ENCODE data around the gene HAVCR1. TPM values are rescaled to one million over a fixed set of nuclear protein-coding genes. Genes with fewer than 3 reads are reported as not detected.
"Not testable (repeated sequence)": the region's sequence is repeated elsewhere in the genome, so short reads cannot be mapped to it uniquely, and the experiment has no call there.

The HAVCR1 gene
- total RNA-seq, 1 donor from 2014 or later = 1.6 TPM

DNA sequence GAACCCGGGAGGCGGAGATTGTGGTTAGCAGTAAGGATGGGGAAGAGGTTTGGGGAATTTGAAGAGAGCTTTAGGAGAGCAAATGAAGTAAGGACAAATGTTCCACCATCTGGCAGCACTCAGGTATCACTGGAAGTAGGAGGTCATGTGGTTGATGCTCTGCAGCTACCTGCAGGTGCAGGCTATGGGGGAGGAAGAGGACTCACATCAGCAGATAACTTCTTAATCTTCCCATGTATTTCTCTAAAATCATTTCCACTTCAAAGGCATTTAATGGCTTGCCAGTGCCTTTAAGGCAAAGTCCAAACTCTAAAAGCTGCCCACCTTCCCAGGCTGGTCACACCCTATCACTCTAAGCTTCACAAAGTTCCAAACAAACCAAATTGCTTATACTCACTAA, 8.1 kb upstream of the HAVCR1 start:
- Mint-ChIP-seq H3K9me3 (no peaks in the 10 kb centered on the region), H3K4me1 (peaks cover 17% of the 10 kb centered on the region), H3K27me3 (no peaks in the 10 kb centered on the region), H3K4me3 (no peak overlapping the region), H3K27ac (no peak overlapping the region), H3K36me3 (ENCODE audit: low read depth) (peaks cover 6% of the 10 kb centered on the region)
- intact Hi-C loops (cut with micrococcal nuclease) = no loop called here
- no peak for DNase-seq

DNA sequence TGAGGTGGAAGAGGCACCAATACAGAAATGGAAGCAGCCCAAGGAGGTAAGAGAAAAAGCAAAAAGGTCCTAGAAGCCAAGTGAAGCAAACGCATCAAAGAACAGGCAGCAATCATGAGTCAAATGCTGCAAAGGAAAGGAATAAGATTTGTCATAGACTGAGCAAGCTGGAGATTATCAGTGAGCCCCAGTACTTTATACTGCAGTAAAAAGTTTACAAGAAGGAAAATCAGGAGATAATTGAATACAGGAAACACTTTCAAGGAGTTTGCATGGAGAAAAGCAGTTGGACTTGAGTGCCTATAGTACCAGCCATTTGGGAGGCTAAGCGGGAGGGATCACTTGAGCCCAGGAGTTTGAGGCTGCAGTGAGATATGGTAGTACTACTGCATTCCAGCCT, 7.2 kb upstream of the HAVCR1 start:
- Mint-ChIP-seq H3K36me3 (ENCODE audit: low read depth) (peaks cover 6% of the 10 kb centered on the region), H3K4me3 (no peak overlapping the region), H3K27ac (no peak overlapping the region), H3K9me3 (no peaks in the 10 kb centered on the region), H3K4me1 (peaks cover 11% of the 10 kb centered on the region), H3K27me3 (no peaks in the 10 kb centered on the region)
- DNase-seq = no peak
- intact Hi-C loops (cut with micrococcal nuclease) = no loop called here

DNA sequence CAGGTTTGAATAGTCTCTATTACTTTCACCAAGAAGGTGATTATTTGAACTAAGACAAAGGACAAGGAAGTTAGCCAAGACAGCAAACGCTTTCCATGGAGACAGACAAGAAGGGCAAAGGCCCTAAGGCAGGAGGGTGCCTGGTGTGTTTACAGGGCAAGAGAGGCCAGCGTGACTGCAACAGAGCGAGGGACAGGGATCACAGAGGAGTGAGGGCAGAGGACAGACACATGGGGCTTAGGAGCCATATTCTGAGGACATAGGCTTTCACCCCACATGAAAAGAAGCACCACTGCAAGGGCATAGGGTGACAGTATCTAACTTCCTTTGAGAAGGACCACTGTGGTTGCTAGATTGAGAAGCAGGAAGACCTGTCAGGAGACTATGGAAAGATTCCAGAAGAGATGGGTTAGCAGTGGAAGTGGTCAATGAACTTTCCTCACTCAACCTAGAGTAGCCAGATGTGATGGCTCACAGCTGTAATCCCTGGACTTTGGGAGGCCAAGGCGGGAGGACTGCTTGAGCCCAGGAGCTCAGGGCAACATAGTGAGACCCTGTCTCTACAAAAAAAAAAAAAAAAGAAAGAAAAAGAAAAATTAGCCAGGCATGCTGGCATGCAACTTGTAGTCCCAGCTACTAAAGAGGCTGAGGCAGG, 5.0 kb upstream of the HAVCR1 start:
- no peak for DNase-seq
- Mint-ChIP-seq H3K27ac (no peak overlapping the region), H3K9me3 (no peaks in the 10 kb centered on the region), H3K27me3 (no peaks in the 10 kb centered on the region), H3K4me1 (peaks cover 13% of the 10 kb centered on the region), H3K36me3 (ENCODE audit: low read depth) (peaks cover 6% of the 10 kb centered on the region), H3K4me3 (no peak overlapping the region)
- intact Hi-C loops (cut with micrococcal nuclease) = no loop called here

DNA sequence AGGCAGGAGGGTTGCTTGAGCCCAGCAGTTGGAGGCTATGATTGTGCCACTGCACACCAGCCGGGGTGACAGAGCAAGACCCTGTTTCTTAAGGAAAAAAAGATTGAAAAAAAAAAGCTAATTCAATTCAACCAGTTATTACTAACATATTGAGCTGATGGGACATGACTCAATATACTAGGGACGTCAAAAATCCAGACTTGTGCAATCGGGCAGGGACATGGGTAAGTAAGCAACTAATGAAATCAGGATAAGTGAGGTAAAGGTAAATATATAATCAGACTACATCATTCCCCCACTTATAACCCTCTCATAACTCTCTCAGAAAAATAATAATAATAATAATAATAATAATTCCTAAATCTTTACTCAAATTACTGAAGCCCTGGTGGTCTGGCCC, 975 bp upstream of the HAVCR1 start:
- no peak overlapping the region for H3K27ac Mint-ChIP-seq
- intact Hi-C loops (cut with micrococcal nuclease) = no loop called here
- H3K9me3 Mint-ChIP-seq = no peaks in the 10 kb centered on the region
- no peak for DNase-seq
- H3K4me3 Mint-ChIP-seq = no peak overlapping the region
- H3K27me3 Mint-ChIP-seq = no peaks in the 10 kb centered on the region
- peaks cover 2% of the 10 kb centered on the region for H3K36me3 Mint-ChIP-seq (ENCODE audit: low read depth)
- H3K4me1 Mint-ChIP-seq = peaks cover 6% of the 10 kb centered on the region

DNA sequence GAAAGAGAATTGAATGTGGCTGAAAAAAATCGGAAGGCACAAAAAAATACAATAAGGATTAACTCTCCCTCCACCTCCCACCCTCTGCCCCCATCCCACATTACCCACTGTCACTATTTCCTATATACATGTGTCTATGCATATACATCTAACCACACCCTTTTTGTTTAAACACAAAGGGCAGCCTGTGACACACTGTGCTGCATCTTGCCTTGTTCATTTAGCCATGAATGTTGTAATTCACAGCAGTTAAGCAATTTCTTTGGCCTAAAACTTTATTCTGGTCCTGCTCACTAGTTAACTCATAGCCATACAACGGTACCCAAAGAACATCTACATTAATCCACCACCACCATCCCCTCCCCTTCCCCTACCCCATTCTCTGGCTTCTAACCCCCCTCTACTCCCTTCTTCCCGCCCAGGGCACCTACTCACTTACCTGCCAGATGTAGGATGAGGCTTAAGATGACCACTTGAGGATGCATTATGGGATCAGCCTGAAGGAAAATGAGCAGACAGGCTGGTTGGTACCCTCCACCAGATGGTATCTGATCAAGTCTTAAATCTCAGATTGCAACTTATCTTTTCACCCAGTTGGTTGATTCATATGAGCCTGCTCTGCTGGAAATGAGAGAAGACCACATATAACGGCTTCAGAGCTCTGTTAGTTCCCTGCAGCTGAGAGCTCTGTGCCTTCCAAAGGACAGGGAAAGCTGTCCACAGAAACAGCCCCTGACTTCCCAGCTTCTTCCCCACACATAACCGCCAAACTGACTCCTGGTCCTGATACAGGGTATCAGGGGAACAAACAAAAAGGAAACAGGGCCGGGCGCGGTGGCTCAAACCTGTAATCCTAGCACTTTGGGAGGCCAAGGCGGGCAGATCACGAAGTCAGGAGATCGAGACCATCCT, 1.2 kb downstream of the HAVCR1 start:
- Mint-ChIP-seq H3K27me3 (no peaks in the 10 kb centered on the region), H3K27ac (no peak overlapping the region), H3K4me1 (peaks cover 6% of the 10 kb centered on the region), H3K36me3 (ENCODE audit: low read depth) (peaks cover 2% of the 10 kb centered on the region), H3K4me3 (no peak overlapping the region), H3K9me3 (no peaks in the 10 kb centered on the region)
- no peak for DNase-seq
- intact Hi-C loops (cut with micrococcal nuclease) = no loop called here

DNA sequence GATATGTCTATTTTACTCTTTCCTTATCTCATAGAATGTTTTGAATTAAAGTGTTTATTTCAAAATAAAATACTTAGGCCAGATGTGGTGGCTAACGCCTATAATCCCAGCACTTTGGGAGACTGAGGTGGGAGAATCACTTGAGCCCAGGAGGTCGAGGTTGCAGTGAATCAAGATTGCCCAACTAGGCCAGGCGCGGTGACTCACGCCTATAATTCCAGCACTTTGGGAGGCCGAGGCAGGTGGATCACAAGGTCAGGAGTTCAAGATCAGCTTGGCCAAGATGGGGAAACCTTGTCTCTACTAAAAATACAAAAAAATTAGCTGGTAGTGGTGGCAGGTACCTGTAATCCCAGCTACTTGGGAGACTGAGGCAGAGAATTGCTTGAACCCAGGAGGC, 2.1 kb downstream of the HAVCR1 start:
- H3K4me3 Mint-ChIP-seq; H3K36me3 Mint-ChIP-seq (ENCODE audit: low read depth); intact Hi-C loops (cut with micrococcal nuclease); H3K27me3 Mint-ChIP-seq; H3K4me1 Mint-ChIP-seq; H3K27ac Mint-ChIP-seq; H3K9me3 Mint-ChIP-seq; DNase-seq: not testable (repeated sequence)

DNA sequence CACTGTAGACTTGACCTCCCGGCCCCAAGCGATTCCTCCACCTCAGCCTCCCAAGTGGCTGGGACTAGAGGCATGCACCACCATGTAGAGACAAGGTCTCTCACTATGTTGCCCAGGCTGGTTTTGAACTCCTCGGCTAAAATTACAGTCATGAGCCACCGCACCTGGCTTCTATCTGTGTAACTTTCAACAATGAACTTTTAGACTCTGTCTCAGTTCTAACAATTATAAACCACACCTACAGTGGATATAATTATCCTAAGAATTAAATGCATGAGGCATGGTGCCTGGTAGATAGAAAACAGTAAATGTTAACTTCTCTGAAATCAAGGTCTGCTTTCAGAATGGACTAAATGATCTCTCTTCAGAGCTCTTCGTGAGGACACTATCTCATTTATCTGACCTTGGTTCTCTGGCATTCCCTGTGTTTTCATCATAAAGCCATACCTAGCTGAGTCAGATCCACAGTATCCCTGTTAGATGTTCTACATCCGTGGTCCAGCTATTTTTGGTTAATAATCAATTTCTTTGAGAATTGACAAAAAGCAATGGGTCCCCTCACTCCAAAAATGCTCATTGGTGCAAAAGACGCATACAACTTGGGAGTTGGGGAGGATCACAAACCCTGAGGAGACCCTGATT, 7.2 kb downstream of the HAVCR1 start:
- intact Hi-C loops (cut with micrococcal nuclease) = no loop called here
- no peak for DNase-seq
- Mint-ChIP-seq H3K27me3 (no peaks in the 10 kb centered on the region), H3K36me3 (ENCODE audit: low read depth) (peaks cover 45% of the 10 kb centered on the region), H3K9me3 (peaks cover 5% of the 10 kb centered on the region), H3K27ac (no peak overlapping the region), H3K4me1 (peaks cover 31% of the 10 kb centered on the region), H3K4me3 (no peak overlapping the region)

DNA sequence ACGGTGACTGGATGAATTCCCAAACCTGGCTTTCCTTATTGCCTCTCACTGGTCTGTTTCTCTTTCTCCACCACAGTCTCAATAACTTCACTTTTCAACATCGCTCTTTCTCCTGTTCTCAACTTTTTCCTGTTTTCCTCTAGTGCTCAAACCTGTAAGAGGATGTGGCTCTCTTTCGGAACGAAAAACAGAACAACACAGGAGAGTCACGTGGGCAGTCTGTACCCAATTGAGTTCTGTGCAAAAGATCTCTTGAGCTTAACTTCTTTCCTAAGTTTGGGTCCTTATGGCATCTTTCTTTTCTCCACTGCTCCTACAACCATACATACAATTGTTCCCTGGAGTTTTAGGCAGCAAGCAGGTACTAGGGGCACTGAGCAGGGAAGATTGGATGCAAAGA, 8.9 kb downstream of the HAVCR1 start:
- Mint-ChIP-seq H3K36me3 (ENCODE audit: low read depth) (peaks cover 51% of the 10 kb centered on the region), H3K4me1 (peaks cover 38% of the 10 kb centered on the region), H3K27me3 (no peaks in the 10 kb centered on the region), H3K4me3 (peak overlapping the region; percentile 75), H3K27ac (peak overlapping the region; percentile 77), H3K9me3 (peaks cover 5% of the 10 kb centered on the region)
- peak; percentile 76 for DNase-seq
- intact Hi-C loops (cut with micrococcal nuclease) = no loop called here

DNA sequence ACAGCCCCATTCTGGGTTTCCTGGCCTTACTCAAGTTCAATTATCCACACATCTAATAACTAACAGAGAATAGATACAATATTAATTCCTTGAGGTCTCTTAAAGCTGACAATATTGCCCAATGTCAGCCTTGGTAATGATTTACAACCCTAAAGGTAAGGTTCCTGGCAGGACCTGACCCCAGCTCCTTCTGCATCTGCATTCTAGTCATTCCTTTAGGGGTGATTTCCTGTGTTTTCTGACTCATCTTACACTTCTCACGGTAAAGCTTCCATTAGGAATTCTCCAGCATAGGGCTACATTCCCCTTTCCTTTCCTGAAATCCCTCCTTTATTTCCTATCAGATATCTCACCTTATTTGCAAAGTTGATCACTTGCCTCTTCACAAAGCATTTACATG, 9.3 kb downstream of the HAVCR1 start:
- Mint-ChIP-seq H3K27me3 (no peaks in the 10 kb centered on the region), H3K4me1 (peaks cover 39% of the 10 kb centered on the region), H3K36me3 (ENCODE audit: low read depth) (peaks cover 51% of the 10 kb centered on the region), H3K9me3 (peaks cover 5% of the 10 kb centered on the region), H3K27ac (peak overlapping the region; percentile 77), H3K4me3 (peak overlapping the region; percentile 75)
- intact Hi-C loops (cut with micrococcal nuclease) = no loop called here
- no peak for DNase-seq

DNA sequence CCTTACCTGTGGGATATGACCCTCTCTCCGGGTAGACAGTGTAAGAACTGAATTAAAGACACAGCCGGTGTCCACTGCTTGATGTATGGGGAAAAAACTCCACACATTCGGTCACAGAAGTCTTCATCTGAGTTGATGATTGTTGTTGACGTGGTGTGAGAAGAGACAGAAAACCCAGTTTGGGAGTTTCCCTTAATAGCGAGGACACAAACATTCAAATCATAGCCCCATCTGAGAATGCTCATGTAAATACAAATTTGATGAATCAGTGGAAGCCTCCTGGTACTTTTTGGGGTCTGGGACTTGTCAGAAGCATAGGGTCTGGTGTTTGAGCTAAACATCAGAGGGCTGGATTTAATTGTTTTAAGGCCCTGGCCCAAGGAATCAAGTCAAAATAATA, 11.0 kb downstream of the HAVCR1 start:
- DNase-seq = no peak
- H3K27ac Mint-ChIP-seq = no peak overlapping the region
- H3K9me3 Mint-ChIP-seq = peaks cover 5% of the 10 kb centered on the region
- H3K4me3 Mint-ChIP-seq = no peak overlapping the region
- H3K36me3 Mint-ChIP-seq (ENCODE audit: low read depth) = peaks cover 55% of the 10 kb centered on the region
- H3K4me1 Mint-ChIP-seq = peaks cover 41% of the 10 kb centered on the region
- no peaks in the 10 kb centered on the region for H3K27me3 Mint-ChIP-seq
- intact Hi-C loops (cut with micrococcal nuclease) = no loop called here

DNA sequence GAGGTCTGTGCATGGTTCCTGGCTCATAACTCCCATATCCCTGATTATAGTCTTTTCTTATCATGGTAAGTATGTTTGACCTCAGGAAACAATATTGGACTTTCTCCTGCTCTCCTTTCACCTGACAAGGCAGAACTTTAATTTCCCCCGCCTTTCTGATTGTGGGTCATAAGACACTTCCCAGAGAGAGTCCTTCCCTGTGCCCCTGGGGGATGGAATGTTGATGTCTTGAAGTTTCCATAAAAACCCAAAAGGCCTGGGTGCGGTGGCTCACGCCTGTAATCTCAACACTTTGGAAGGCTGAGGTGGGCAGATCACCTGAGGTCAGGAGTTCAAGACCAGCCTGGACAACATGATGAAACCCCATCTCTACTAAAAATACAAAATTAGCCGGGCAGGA, 11.9 kb downstream of the HAVCR1 start:
- H3K4me3 Mint-ChIP-seq, H3K27ac Mint-ChIP-seq, H3K9me3 Mint-ChIP-seq: not testable (repeated sequence)

DNA sequence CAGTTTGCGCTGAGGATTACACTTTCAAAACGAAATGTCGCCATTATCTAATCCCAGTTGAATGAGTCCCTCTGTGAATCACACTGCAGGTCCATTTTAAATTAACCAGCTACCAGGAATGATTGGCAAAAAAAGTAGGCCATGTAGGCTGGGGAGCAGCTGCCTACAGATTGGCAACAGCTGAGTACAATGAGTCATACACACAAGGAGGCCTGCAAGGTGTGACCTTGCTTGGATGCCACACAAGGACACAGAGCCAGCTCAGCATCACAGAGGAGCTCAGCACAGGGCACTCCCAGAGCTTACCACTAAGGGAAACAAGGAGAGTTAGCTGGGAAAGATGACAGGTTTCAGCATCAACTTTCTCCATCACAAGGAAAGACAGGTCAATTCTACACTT, 12.9 kb downstream of the HAVCR1 start:
- intact Hi-C loops (cut with micrococcal nuclease) = no loop called here
- peaks cover 48% of the 10 kb centered on the region for H3K36me3 Mint-ChIP-seq (ENCODE audit: low read depth)
- H3K27ac Mint-ChIP-seq = peak overlapping the region; percentile 48
- H3K9me3 Mint-ChIP-seq = no peaks in the 10 kb centered on the region
- DNase-seq = no peak
- H3K4me1 Mint-ChIP-seq = peaks cover 36% of the 10 kb centered on the region
- no peak overlapping the region for H3K4me3 Mint-ChIP-seq
- no peaks in the 10 kb centered on the region for H3K27me3 Mint-ChIP-seq

More for the DNA sequence above, 11.9 kb downstream of the HAVCR1 start:
- Mint-ChIP-seq H3K4me1 (peaks cover 41% of the 10 kb centered on the region), H3K36me3 (ENCODE audit: low read depth) (peaks cover 49% of the 10 kb centered on the region)
- H3K27me3 Mint-ChIP-seq; intact Hi-C loops (cut with micrococcal nuclease); DNase-seq: not testable (repeated sequence)

DNA sequence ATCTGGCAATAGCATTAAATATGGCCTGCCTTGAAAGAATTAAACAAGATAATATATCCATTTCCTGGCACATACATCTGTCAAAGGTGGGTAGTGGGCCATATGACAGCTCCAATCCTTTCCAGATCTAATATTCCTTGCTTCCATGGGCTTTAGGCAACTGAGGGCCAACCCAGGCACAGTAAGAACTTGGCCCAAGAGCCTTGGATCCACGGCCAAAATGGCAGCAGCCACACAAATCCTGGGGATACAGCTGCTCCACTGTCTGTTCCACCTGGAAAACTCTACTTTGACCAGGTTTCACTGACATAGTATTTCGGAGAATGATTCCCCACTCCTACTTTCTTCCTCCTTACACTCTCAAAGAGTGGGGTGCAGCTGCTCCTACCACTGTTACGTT, 13.3 kb downstream of the HAVCR1 start:
- no peak for DNase-seq
- Mint-ChIP-seq H3K4me3 (no peak overlapping the region), H3K36me3 (ENCODE audit: low read depth) (peaks cover 47% of the 10 kb centered on the region), H3K27me3 (no peaks in the 10 kb centered on the region), H3K9me3 (no peaks in the 10 kb centered on the region), H3K27ac (no peak overlapping the region), H3K4me1 (peaks cover 33% of the 10 kb centered on the region)
- intact Hi-C loops (cut with micrococcal nuclease) = no loop called here

DNA sequence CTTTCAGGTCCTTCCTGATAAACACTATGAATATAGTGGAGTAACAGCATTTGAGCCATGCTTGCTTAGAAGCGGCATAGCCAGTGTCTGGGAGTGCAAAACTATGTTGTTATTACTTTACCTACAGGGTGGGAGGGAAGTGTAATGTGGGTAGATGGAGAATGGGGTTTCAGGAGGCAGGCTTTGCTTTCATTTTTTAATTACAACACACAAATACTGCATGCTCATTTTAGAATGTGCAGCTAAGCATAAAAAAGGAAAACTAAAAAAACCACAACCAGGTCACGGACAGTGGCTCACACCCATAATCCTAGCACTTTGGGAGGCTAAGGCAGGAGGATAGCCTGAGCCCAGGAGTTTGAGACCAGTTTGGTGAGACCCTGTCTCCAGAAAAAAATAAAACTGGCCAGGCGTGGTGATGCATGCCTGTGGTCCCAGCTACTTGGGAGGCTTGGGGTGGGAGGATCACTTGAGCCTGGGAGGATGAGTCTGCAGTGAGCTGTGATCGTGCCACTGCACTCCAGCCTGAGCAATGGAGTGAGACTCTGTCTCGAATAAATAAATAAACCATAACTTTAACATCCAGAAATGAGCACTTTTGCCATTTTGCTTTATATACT, 20.2 kb downstream of the HAVCR1 start:
- H3K4me1 Mint-ChIP-seq = peaks cover 22% of the 10 kb centered on the region
- peaks cover 4% of the 10 kb centered on the region for H3K9me3 Mint-ChIP-seq
- no peak for DNase-seq
- H3K36me3 Mint-ChIP-seq (ENCODE audit: low read depth) = peaks cover 33% of the 10 kb centered on the region
- H3K27ac Mint-ChIP-seq = peak overlapping the region; percentile 85
- no peaks in the 10 kb centered on the region for H3K27me3 Mint-ChIP-seq
- intact Hi-C loops (cut with micrococcal nuclease) = no loop called here
- peak overlapping the region; percentile 39 for H3K4me3 Mint-ChIP-seq
